Measurements from ENCODE around the gene CDPF1.

DNA sequence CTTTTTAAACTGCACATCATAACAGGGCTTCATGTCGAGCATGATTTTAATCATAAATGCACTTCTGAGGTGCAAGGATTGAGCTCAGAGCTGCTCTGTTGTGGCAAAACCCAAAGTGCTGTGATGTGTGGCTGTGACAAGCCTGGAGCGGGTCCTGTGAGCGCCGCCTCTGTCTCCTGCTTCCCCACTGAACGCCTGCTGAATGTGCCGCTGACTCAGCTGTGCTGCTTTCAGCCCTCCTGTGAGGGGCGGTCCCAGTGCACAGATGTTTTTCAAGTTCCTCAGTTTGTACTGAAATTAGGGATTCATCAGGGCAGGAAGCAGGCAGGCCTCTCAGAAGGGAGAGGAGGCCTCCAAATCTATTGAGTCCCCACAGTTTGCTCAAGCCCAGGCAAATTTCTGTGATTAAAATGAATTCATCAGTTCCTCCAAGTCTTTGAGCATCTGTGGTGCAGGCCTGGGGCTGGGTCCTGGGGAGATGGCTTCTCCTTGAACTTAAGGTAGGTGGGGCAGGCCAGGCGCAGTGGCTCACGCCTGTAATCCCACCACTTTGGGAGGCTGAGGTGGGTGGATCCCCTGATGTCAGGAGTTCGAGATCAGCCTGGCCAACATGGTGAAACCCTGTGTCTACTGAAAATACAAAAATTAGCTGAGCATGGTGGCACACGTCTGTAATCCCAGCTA is 43.6 kb upstream of the CDPF1 start:
- TF ChIP-seq ZNF274 (IDR thresholded peaks at IDR 0.05; ENCODE audit: low read depth, low read length) = no peak
- TF ChIP-seq YY1 (IDR thresholded peaks at IDR 0.05; ENCODE audit: insufficient read depth, insufficient read length) = no peak
